GM12878 (cell line): ENCODE results near the gene ARHGAP22. TPM values are rescaled to one million over a fixed set of nuclear protein-coding genes. Genes with fewer than 3 reads are reported as not detected.
A peak's percentile ranks its signal among the peaks of the same experiment; 100 is the strongest.

Source experiments
- ATAC-seq: fragments of 200-7000 bp; cut with Tn5 transposase; 3 replicates; pipeline ENCODE4 v1.9.1; 2020; ENCODE audit warnings: mild to moderate bottlenecking, moderate library complexity
- Bru-seq: library from RNA; stranded (reverse); fragments of 400-500 nt; gene quantifications from one replicate; lab custom pipeline; 2021; lab: Mats Ljungman, UMichigan
- BruChase-seq, 2 experiments: library from RNA; stranded (reverse); fragments of 400-500 nt; gene quantifications; one replicate each; lab custom pipeline; 2021; lab: Mats Ljungman, UMichigan
- BruUV-seq: library from RNA; stranded (reverse); fragments of 400-500 nt; replicated peaks from 2 replicates; lab custom pipeline; 2021; lab: Mats Ljungman, UMichigan
- CTCF ChIA-PET: fragments of 300-600 bp; sonication (Branson Sonifier 250); formaldehyde crosslinking; extraction: SDS; loops from one replicate; lab custom pipeline; 2021; ENCODE audit warnings: inconsistent platforms; lab: Yijun Ruan, JAX
- POLR2A ChIA-PET: fragments of 350-600 bp; formaldehyde crosslinking; extraction: SDS; loops from one replicate; lab custom pipeline; 2021; ENCODE audit warnings: inconsistent platforms; lab: Charles Lee
- RAD21 ChIA-PET: fragments of 300-600 bp; sonication (Branson Sonifier 250); formaldehyde crosslinking; loops from one replicate; lab custom pipeline; 2023; ENCODE audit warnings: antibody characterized with exemption; ENCODE audit not compliant: unreplicated experiment; lab: Charles Lee
- SMC1A ChIA-PET: fragments of 300-600 bp; sonication (Branson Sonifier 250); formaldehyde crosslinking; loops from one replicate; lab custom pipeline; 2023; ENCODE audit not compliant: unreplicated experiment, uncharacterized antibody; lab: Charles Lee
- DNase-seq: peaks from one replicate; pipeline ENCODE4 v3.0.0-alpha.2; 2011; ENCODE audit warnings: low read depth, low spot score
- FAIRE-seq: peaks from 3 replicates; lab custom pipeline; 2011; peaks lifted over from hg19 to GRCh38; lab: Jason Lieb, UNC
- H2AFZ ChIP-seq: 2 replicates; pipeline ENCODE4 v1.6.0; 2011; ENCODE audit warnings: low read depth, low read length, control low read depth; ENCODE audit not compliant: control insufficient read depth
- H3K27ac ChIP-seq: 2 replicates; pipeline ENCODE4 v1.5.1; 2011; ENCODE audit warnings: control low read depth; ENCODE audit not compliant: control insufficient read depth, insufficient read depth
- H3K27me3 ChIP-seq, 2 experiments: replicated peaks in 1 of 2; 2 replicates each; pipeline versions ENCODE4 v1.6.0 to v1.6.1; 2011; ENCODE audit warnings: low read length in 1 of 2; ENCODE audit not compliant: control insufficient read depth in 2 of 2, insufficient read depth in 2 of 2
- H3K36me3 ChIP-seq, 2 experiments: 2 replicates each; pipeline ENCODE4 v1.5.1; 2011; ENCODE audit warnings: low read length in 1 of 2; ENCODE audit not compliant: control insufficient read depth in 2 of 2, insufficient read depth in 2 of 2
- H3K4me1 ChIP-seq: 2 replicates; pipeline ENCODE4 v1.6.1; 2011; ENCODE audit warnings: mild to moderate bottlenecking, low read length, moderate library complexity, mixed read lengths; ENCODE audit not compliant: control insufficient read depth, insufficient read depth
- H3K4me2 ChIP-seq: 2 replicates; pipeline ENCODE4 v1.6.0; 2011; ENCODE audit warnings: control low read depth; ENCODE audit not compliant: control insufficient read depth, insufficient read depth
- H3K4me3 ChIP-seq: fragments of 200-600 bp; sonication (generic); 2 replicates; pipeline ENCODE4 v1.5.1; 2016
- H3K79me2 ChIP-seq: 2 replicates; pipeline ENCODE4 v1.6.0; 2011; ENCODE audit warnings: low read length; ENCODE audit not compliant: control insufficient read depth, insufficient read depth
- H3K9ac ChIP-seq: 2 replicates; pipeline ENCODE4 v1.8.0; 2011; ENCODE audit warnings: low read length, control low read depth, mixed read lengths; ENCODE audit not compliant: control insufficient read depth, insufficient read depth
- H3K9me3 ChIP-seq: replicated peaks from 3 replicates; pipeline ENCODE4 v1.5.1; 2011; ENCODE audit warnings: mild to moderate bottlenecking, low read length; ENCODE audit not compliant: control insufficient read depth, insufficient read depth
- H4K20me1 ChIP-seq: 2 replicates; pipeline ENCODE4 v1.6.0; 2011; ENCODE audit not compliant: control insufficient read depth, insufficient read depth
- CEBPZ ChIP-seq: fragments of 150-350 bp; IDR thresholded peaks from 2 replicates; pipeline ENCODE4 v1.6.1; 2016; ENCODE audit warnings: low read depth, low read length
- EGR1 ChIP-seq, 2 experiments: IDR thresholded peaks; 1 replicate in 1 of 2; 2 replicates in 1 of 2; pipeline ENCODE4 v1.6.1; 2011 to 2012; ENCODE audit warnings: low read depth in 2 of 2, low read length in 2 of 2, borderline replicate concordance in 1 of 2, mild to moderate bottlenecking in 1 of 2, moderate library complexity in 1 of 2
- HCFC1 ChIP-seq: fragments of 150-350 bp; IDR thresholded peaks from 2 replicates; pipeline ENCODE4 v1.6.1; 2014; ENCODE audit warnings: low read length
- POLR2A ChIP-seq: IDR thresholded peaks from 2 replicates; pipeline ENCODE4 v1.6.1; 2011; ENCODE audit warnings: low read depth, mild to moderate bottlenecking, low read length
- POLR2AphosphoS5 ChIP-seq: IDR thresholded peaks from 2 replicates; pipeline ENCODE4 v1.6.1; 2011; ENCODE audit warnings: mild to moderate bottlenecking, low read length, inconsistent platforms
- RBBP5 ChIP-seq: fragments of 200-600 bp; sonication (generic); conservative IDR thresholded peaks from 2 replicates; pipeline ENCODE4 v1.6.1; 2016
- TBL1XR1 ChIP-seq: IDR thresholded peaks from 2 replicates; pipeline ENCODE4 v1.6.1; 2012; ENCODE audit warnings: low read depth, low read length, improper control_type of control experiment
- WGBS: methylation state at CpG from one replicate; pipeline ENCODE4 v1.1.6; 2016; ENCODE audit warnings: low lambda C conversion rate; ENCODE audit not compliant: insufficient replicate concordance, insufficient coverage; ENCODE audit errors: missing lambda C conversion rate; 5-methylcytosine and 5-hydroxymethylcytosine counted together
- in situ Hi-C: fragments of 300-500 bp; cut with MboI; formaldehyde crosslinking; loops from 9 replicates; pipeline ENCODE4 v1.14.3; 2018; ENCODE audit warnings: mixed read lengths
- intact Hi-C: fragments of 100-400 bp; cut with micrococcal nuclease; formaldehyde crosslinking; loops from one replicate; pipeline ENCODE4 v1.14.2; 2022; ENCODE audit not compliant: unreplicated experiment
- long read RNA-seq, 2 experiments: library from polyadenylated mRNA; unstranded; transcript quantifications; one replicate each; pipeline ENCODE4 v2.0.0, GENCODE V29; 2019 to 2020
- polyA minus RNA-seq, 3 experiments: library from RNA; depleted of rRNA, polyadenylated mRNA; stranded (reverse); fragments of >200 nt; gene quantifications; 2 replicates each; pipeline ENCODE4 v1.2.3, GENCODE V29; 2011
- polyA plus RNA-seq, 11 experiments: library from polyadenylated mRNA; depleted of rRNA in 4 of 11; unstranded in 6 of 11; stranded (reverse) in 5 of 11; fragments of >200 nt; fragmentation: Nextera tagmentation in 4 of 11; fragmentation: Illumina TruSeq in 1 of 11; extraction: Ambion mirVana in 4 of 11; extraction: Trizol in 1 of 11; gene quantifications; 1 replicate in 1 of 11; 2 replicates in 10 of 11; pipeline versions ENCODE4 v1.2.1 to v1.2.3, GENCODE V29; 2011 to 2016; ENCODE audit warnings: inconsistent platforms in 2 of 11, missing spikeins in 2 of 11, low read depth in 1 of 11
- total RNA-seq, 4 experiments: library from RNA; depleted of rRNA in 3 of 4; stranded (reverse); fragments of >200 nt in 3 of 4; fragmentation: Illumina TruSeq in 1 of 4; extraction: Trizol in 1 of 4; gene quantifications; 2 replicates each; pipeline versions ENCODE4 v1.2.1 to v1.2.3, GENCODE V29; 2013 to 2021

ARHGAP22 gene
- 17.6 and 21.3 TPM in 2 replicates for total RNA-seq (2013; cell fraction: nucleolus; rRNA removed)
- total RNA-seq (2014; rRNA removed) (not detected in 2 replicates), total RNA-seq (2014; rRNA removed; fragmentation: Illumina TruSeq; extraction: Trizol) (not detected in 2 replicates), total RNA-seq (2021) (0.18 and 0.45 TPM in 2 replicates), polyA plus RNA-seq (2011; rRNA removed) (0.61 and 1.0 TPM in 2 replicates), polyA plus RNA-seq (2014; fragmentation: Illumina TruSeq; extraction: Trizol) (not detected in 2 replicates), polyA plus RNA-seq (2014; fragmentation: Nextera tagmentation; extraction: Ambion mirVana) (under 1 TPM in 1 of 2 experiments, not detected in 1; 0.07 TPM), polyA plus RNA-seq (2014; rRNA removed) (0.08 TPM in 1 of 2 replicates, not detected in the other), polyA plus RNA-seq (2016; fragmentation: Nextera tagmentation; extraction: Ambion mirVana) (under 1 TPM in 1 of 2 experiments, not detected in 1; 0.56 TPM), polyA minus RNA-seq (2011; rRNA and poly(A)+ RNA removed) (0.73 and 0.88 TPM in 2 replicates), Bru-seq, nascent RNA (percentile 46 among the genes with signal in this experiment), BruChase-seq, experiment 1, labeled RNA remaining after a 6-hour chase (percentile 42 among the genes with signal in this experiment), BruChase-seq, experiment 2, labeled RNA remaining after a 2-hour chase (percentile 41 among the genes with signal in this experiment)
- not detected for polyA plus RNA-seq (2011; ENCODE audit: low read depth)
- 0.36 and 0.82 TPM in 2 replicates for polyA plus RNA-seq (2011; cell fraction: cytosol; rRNA removed)
- 2.2 and 2.9 TPM in 2 replicates for polyA plus RNA-seq (2011; cell fraction: nucleus; rRNA removed)
- polyA plus RNA-seq (2012) = 0.73 and 0.76 TPM in 2 replicates
- not detected in 2 replicates for polyA minus RNA-seq (2011; cell fraction: cytosol; rRNA and poly(A)+ RNA removed)
- polyA minus RNA-seq (2011; cell fraction: nucleus; rRNA and poly(A)+ RNA removed) = 2.8 and 3.5 TPM in 2 replicates
- long read RNA-seq, experiment 1 = 0 reads
- long read RNA-seq, experiment 2, partial matches to known transcripts = 1 of 4 reads
- long read RNA-seq, experiment 2, other reads (novel, unspliced or antisense) = 3 of 4 reads

- in situ Hi-C loops = no loop called here
- WGBS = 4% methylated on average over 28 of the region's 30 CpGs
- Histone ChIP-seq H3K4me1 (peaks cover 6% of the 10 kb centered on the region; the same call in 1 of the 2 replicates), H3K9me3 (no peaks in the 10 kb centered on the region), H4K20me1 (no peaks in the 10 kb centered on the region), H3K9ac (no peak within 1 kb of the TSS), H3K4me3 (peak within 1 kb of the TSS; percentile 60), H3K27me3 (no peaks in the 10 kb centered on the region; a peak in 1 of 4 replicates), H3K27ac (no peak within 1 kb of the TSS), H3K36me3 (no peaks in the 10 kb centered on the region), H3K79me2 (no peaks in the 10 kb centered on the region), H2AFZ (peak within 1 kb of the TSS; percentile 57), H3K4me2 (peak within 1 kb of the TSS; percentile 71)
- FAIRE-seq (no peak), DNase-seq (no peak), ATAC-seq (peak; percentile 78)
- TF ChIP-seq EGR1 (IDR thresholded peaks at IDR 0.05; ENCODE audit: borderline replicate concordance in 1 of 2, low read depth in 2 of 2, low read length in 2 of 2) (0 out of 3 replicates have a peak, but pooled peaks of 1 of the 2 experiments have one; percentile 38), TBL1XR1 (no peak), RBBP5 (no peak), CEBPZ (no peak), POLR2A (no peak), POLR2AphosphoS5 (no peak), HCFC1 (no peak)
- POLR2A ChIA-PET = interaction anchor here (0.6 to 1.3 kb wide), 2 partner anchors 30 to 51 kb away, joined by 3 to 4 read pairs; no protein-coding TSS in a partner anchor
- SMC1A ChIA-PET = interaction anchor here (1.2 to 8.6 kb wide), 7 partner anchors 10 to 52 kb away, joined by 3 to 298 read pairs (median 8); no protein-coding TSS in a partner anchor
- CTCF ChIA-PET = interaction anchor here (0.6 to 17.1 kb wide), 10 partner anchors 10 to 242 kb away, joined by 3 to 664 read pairs (median 33); no protein-coding TSS in a partner anchor
- intact Hi-C loops = loop anchor here (1.0 to 5.0 kb wide), 2 partner anchors 34 to 243 kb away; no protein-coding TSS in a partner anchor
- RAD21 ChIA-PET = interaction anchor here (0.6 to 12.6 kb wide), 6 partner anchors 10 to 257 kb away, joined by 3 to 383 read pairs (median 5); no protein-coding TSS in a partner anchor
- no TSS peak for BruUV-seq
These were observed at the start of gene ARHGAP22 for GRCh38 chr10:48604991-48605508. Gene ARHGAP22 (minus strand): TSS chr10:48605073. CDS start chr10:48604796, 277 bp downstream.
